ENCODE results near the gene SMYD3.

SMYD3 gene

DNA sequence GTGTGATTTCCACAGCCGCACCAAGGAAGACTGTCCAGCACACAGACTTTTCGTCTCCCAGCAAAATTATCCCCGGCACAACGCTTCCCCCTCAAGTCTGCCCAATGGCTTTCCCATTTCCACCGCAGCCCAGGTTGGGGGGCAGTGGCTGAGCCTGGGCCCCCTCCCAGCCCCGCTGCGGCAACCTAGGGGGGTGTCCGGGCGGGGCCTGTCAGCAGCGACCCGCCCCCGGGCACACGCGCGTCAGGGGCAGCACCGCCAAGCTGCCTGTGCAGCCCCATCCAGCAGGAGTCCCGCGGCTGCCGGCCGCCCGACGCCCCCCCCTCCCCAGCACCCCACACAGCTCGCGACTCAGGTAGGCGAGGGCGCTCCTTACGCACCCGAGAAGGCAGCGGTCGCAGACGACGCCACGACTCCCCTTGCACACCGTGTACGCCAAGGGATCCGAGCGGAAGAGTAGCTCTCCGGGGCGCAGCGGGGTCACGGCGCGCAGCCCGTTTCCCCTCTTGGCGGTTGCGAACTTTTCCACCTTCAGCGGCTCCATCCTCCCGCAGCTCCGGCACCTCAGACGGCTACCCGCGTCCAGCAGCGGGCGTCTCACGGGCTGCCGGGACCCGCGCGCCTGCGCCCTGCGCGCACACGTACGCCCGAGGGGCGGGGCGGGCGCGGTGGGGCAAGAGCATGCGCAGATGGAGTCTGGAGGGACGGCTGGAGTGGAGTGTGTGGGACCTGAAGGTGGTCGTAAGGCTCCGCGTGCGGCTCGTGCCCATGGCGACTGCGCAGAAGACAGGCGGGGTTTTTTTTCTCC, at the start of gene SMYD3:
TSS of gene SMYD3 (minus strand) at position 606 of the 808 bp plus-strand sequence.
- peaks cover 7% of the 10 kb centered on the region for H3K4me1 ChIP-seq (ENCODE audit: low read length)
- H3F3A ChIP-seq (ENCODE audit: insufficient read depth, low read length), result no peaks in the 10 kb centered on the region
- no peaks in the 10 kb centered on the region for H4K20me1 ChIP-seq (ENCODE audit: insufficient read depth, low read length)
- H3K36me3 ChIP-seq (replicated peaks; ENCODE audit: insufficient read depth, low read length), result no peaks in the 10 kb centered on the region
- TF ChIP-seq EZH2 (optimal IDR thresholded peaks at IDR 0.05; ENCODE audit: low read depth, low read length) (no peak), EZH2phosphoT487 (IDR thresholded peaks at IDR 0.05; ENCODE audit: low read length) (no peak)
- TF ChIP-seq, protein P1, sequence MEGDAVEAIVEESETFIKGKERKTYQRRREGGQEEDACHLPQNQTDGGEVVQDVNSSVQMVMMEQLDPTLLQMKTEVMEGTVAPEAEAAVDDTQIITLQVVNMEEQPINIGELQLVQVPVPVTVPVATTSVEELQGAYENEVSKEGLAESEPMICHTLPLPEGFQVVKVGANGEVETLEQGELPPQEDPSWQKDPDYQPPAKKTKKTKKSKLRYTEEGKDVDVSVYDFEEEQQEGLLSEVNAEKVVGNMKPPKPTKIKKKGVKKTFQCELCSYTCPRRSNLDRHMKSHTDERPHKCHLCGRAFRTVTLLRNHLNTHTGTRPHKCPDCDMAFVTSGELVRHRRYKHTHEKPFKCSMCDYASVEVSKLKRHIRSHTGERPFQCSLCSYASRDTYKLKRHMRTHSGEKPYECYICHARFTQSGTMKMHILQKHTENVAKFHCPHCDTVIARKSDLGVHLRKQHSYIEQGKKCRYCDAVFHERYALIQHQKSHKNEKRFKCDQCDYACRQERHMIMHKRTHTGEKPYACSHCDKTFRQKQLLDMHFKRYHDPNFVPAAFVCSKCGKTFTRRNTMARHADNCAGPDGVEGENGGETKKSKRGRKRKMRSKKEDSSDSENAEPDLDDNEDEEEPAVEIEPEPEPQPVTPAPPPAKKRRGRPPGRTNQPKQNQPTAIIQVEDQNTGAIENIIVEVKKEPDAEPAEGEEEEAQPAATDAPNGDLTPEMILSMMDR (IDR thresholded peaks at IDR 0.05; ENCODE audit: low read length), result peak; percentile 21; the same call in 1 of the 2 replicates
- no peaks in the 10 kb centered on the region for H3K9me3 ChIP-seq (replicated peaks; ENCODE audit: insufficient read depth, low read length)
- peak within 1 kb of the TSS; percentile 95 for H3K4me3 ChIP-seq (ENCODE audit: low read length)
- H3K4me2 ChIP-seq (ENCODE audit: low read depth, low read length), result peak within 1 kb of the TSS; percentile 90
- H2AFZ ChIP-seq (ENCODE audit: low read length), result peak within 1 kb of the TSS; percentile 88
- no peaks in the 10 kb centered on the region for H3K9me2 ChIP-seq (replicated peaks; ENCODE audit: insufficient read depth, low read length)
- no peak within 1 kb of the TSS for H3K27ac ChIP-seq (ENCODE audit: low read length)
- peaks cover 8% of the 10 kb centered on the region for H3K79me2 ChIP-seq (ENCODE audit: low read length)
- H3K27me3 ChIP-seq (replicated peaks; ENCODE audit: insufficient read depth, low read length), result no peaks in the 10 kb centered on the region
- DNase-seq, result peak; percentile 91
- H3K9ac ChIP-seq (ENCODE audit: low read length), result peak within 1 kb of the TSS; percentile 59

DNA sequence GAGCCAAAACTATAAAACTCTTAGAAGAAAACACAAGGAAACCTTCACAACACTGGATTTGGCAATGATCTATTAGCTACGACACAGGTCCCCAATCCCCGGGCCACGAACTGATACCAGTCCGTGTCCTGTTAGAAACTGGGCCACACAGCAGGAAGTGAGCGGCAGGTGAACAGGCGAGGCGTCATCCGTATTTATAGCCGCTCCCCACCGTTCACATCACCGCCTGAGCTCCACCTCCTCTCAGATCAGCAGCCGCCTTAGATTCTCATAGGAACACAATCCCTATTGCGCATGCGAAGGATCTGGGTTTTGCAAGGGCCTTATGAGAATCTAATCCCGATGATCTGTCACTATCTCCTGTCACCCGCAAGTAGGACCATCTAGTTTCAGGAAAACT, 47.1 kb upstream of the SMYD3 start:
- Histone ChIP-seq H3K9me3 (replicated peaks; ENCODE audit: insufficient read depth, low read length) (no peaks in the 10 kb centered on the region), H3F3A (ENCODE audit: insufficient read depth, low read length) (no peaks in the 10 kb centered on the region), H3K36me3 (replicated peaks; ENCODE audit: insufficient read depth, low read length) (peaks cover 21% of the 10 kb centered on the region), H4K20me1 (ENCODE audit: insufficient read depth, low read length) (no peaks in the 10 kb centered on the region), H3K79me2 (ENCODE audit: low read length) (peaks cover 50% of the 10 kb centered on the region), H3K9ac (ENCODE audit: low read length) (no peak overlapping the region), H3K9me2 (replicated peaks; ENCODE audit: insufficient read depth, low read length) (no peaks in the 10 kb centered on the region), H3K27me3 (replicated peaks; ENCODE audit: insufficient read depth, low read length) (no peaks in the 10 kb centered on the region), H3K4me3 (ENCODE audit: low read length) (no peak overlapping the region), H3K4me1 (ENCODE audit: low read length) (no peaks in the 10 kb centered on the region), H3K4me2 (ENCODE audit: low read depth, low read length) (no peak overlapping the region), H2AFZ (ENCODE audit: low read length) (no peak overlapping the region), H3K27ac (ENCODE audit: low read length) (no peak overlapping the region)
- DNase-seq, result no peak
- no peak for TF ChIP-seq EZH2phosphoT487 (IDR thresholded peaks at IDR 0.05; ENCODE audit: low read length)
- TF ChIP-seq EZH2 (optimal IDR thresholded peaks at IDR 0.05; ENCODE audit: low read depth, low read length), result no peak
- TF ChIP-seq, protein P1 (IDR thresholded peaks at IDR 0.05; ENCODE audit: low read length), result no peak

DNA sequence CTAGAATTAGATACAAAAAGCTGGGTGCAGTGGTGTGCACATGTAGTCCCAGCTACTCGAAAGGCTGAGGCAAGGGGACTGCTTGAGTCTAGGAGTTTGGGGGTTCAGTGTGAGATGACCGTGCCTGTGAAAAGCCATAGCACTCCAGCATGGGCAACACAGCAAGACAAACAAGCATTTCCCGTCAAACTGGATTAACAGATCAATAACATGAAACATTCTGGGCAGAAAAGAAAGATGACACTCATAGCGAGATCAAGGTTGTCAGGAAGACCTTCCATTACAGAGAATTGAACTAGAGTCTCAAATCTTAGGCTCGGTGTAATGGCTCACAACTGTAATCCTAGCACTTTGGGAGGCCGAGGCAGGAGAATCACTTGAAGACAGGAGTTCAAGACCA, 45.0 kb upstream of the SMYD3 start:
- Histone ChIP-seq H4K20me1 (ENCODE audit: insufficient read depth, low read length) (no peaks in the 10 kb centered on the region), H3K9me2 (replicated peaks; ENCODE audit: insufficient read depth, low read length) (no peaks in the 10 kb centered on the region), H3K79me2 (ENCODE audit: low read length) (peaks cover 36% of the 10 kb centered on the region), H3K4me1 (ENCODE audit: low read length) (no peaks in the 10 kb centered on the region), H3F3A (ENCODE audit: insufficient read depth, low read length) (no peaks in the 10 kb centered on the region), H3K36me3 (replicated peaks; ENCODE audit: insufficient read depth, low read length) (peaks cover 15% of the 10 kb centered on the region), H3K27me3 (replicated peaks; ENCODE audit: insufficient read depth, low read length) (no peaks in the 10 kb centered on the region), H3K9ac (ENCODE audit: low read length) (no peak overlapping the region), H3K4me2 (ENCODE audit: low read depth, low read length) (no peak overlapping the region), H2AFZ (ENCODE audit: low read length) (no peak overlapping the region), H3K27ac (ENCODE audit: low read length) (no peak overlapping the region), H3K4me3 (ENCODE audit: low read length) (no peak overlapping the region), H3K9me3 (replicated peaks; ENCODE audit: insufficient read depth, low read length) (no peaks in the 10 kb centered on the region)
- TF ChIP-seq EZH2 (optimal IDR thresholded peaks at IDR 0.05; ENCODE audit: low read depth, low read length), result no peak
- no peak for TF ChIP-seq EZH2phosphoT487 (IDR thresholded peaks at IDR 0.05; ENCODE audit: low read length)
- TF ChIP-seq, protein P1 (IDR thresholded peaks at IDR 0.05; ENCODE audit: low read length), result no peak
- DNase-seq, result no peak
